ENCODE results near the gene KCNJ10.

- no peak for TF ChIP-seq ZFP3 (CRISPR knock-in tag; IDR thresholded peaks at IDR 0.05)
- TF ChIP-seq, protein P1, sequence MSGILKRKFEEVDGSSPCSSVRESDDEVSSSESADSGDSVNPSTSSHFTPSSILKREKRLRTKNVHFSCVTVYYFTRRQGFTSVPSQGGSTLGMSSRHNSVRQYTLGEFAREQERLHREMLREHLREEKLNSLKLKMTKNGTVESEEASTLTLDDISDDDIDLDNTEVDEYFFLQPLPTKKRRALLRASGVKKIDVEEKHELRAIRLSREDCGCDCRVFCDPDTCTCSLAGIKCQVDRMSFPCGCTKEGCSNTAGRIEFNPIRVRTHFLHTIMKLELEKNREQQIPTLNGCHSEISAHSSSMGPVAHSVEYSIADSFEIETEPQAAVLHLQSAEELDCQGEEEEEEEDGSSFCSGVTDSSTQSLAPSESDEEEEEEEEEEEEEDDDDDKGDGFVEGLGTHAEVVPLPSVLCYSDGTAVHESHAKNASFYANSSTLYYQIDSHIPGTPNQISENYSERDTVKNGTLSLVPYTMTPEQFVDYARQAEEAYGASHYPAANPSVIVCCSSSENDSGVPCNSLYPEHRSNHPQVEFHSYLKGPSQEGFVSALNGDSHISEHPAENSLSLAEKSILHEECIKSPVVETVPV (CRISPR knock-in tag; IDR thresholded peaks at IDR 0.05) = no peak
- TF ChIP-seq ARNTL (CRISPR knock-in tag; IDR thresholded peaks at IDR 0.05; ENCODE audit: borderline replicate concordance, low read depth) = no peak
- no peak for TF ChIP-seq SNAI2 (CRISPR knock-in tag; IDR thresholded peaks at IDR 0.05)
- TF ChIP-seq CREB5 (CRISPR knock-in tag; IDR thresholded peaks at IDR 0.05; ENCODE audit: low read depth) = no peak
- TF ChIP-seq CSDC2 (CRISPR knock-in tag; IDR thresholded peaks at IDR 0.05) = no peak
- TF ChIP-seq PATZ1 (CRISPR knock-in tag; IDR thresholded peaks at IDR 0.05; ENCODE audit: borderline replicate concordance) = no peak
- no peak for TF ChIP-seq PPARA (CRISPR knock-in tag; IDR thresholded peaks at IDR 0.05; ENCODE audit: borderline replicate concordance)
- no peak for TF ChIP-seq TSHZ2 (CRISPR knock-in tag; IDR thresholded peaks at IDR 0.05)
- no peak for TF ChIP-seq TOX (CRISPR knock-in tag; IDR thresholded peaks at IDR 0.05; ENCODE audit: borderline replicate concordance)
- TF ChIP-seq, protein P2, sequence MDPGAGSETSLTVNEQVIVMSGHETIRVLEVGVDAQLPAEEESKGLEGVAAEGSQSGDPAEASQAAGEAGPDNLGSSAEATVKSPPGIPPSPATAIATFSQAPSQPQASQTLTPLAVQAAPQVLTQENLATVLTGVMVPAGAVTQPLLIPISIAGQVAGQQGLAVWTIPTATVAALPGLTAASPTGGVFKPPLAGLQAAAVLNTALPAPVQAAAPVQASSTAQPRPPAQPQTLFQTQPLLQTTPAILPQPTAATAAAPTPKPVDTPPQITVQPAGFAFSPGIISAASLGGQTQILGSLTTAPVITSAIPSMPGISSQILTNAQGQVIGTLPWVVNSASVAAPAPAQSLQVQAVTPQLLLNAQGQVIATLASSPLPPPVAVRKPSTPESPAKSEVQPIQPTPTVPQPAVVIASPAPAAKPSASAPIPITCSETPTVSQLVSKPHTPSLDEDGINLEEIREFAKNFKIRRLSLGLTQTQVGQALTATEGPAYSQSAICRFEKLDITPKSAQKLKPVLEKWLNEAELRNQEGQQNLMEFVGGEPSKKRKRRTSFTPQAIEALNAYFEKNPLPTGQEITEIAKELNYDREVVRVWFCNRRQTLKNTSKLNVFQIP (CRISPR knock-in tag; IDR thresholded peaks at IDR 0.05; ENCODE audit: borderline replicate concordance, low read depth) = 0 out of 2 replicates have a peak, but pooled peaks have one; percentile 61
- TF ChIP-seq ZC3H10 (CRISPR knock-in tag; IDR thresholded peaks at IDR 0.05) = no peak
- no peak for TF ChIP-seq GLIS3 (CRISPR knock-in tag; IDR thresholded peaks at IDR 0.05)
These were observed 38.4 kb downstream of the KCNJ10 start, which contains the start of gene PIGM for GRCh38 chr1:160031365-160032164.
